Lower leg skin (tissue), 3 donors: ENCODE results near the gene ACOXL.

Experiments
- CTCF ChIP-seq, 3 donors: fragments of 450-650 bp; IDR thresholded peaks; one replicate each; pipeline ENCODE4 v1.5.1; 2016; ENCODE audit warnings: antibody characterized with exemption in 3 of 3, mild to moderate bottlenecking in 3 of 3, moderate library complexity in 2 of 3
- POLR2A ChIP-seq, 2 donors: fragments of 450-650 bp; IDR thresholded peaks; one replicate each; pipeline ENCODE4 v1.6.1; 2016 to 2017; ENCODE audit warnings: antibody characterized with exemption in 2 of 2, mild to moderate bottlenecking in 1 of 2, moderate library complexity in 1 of 2

DNA sequence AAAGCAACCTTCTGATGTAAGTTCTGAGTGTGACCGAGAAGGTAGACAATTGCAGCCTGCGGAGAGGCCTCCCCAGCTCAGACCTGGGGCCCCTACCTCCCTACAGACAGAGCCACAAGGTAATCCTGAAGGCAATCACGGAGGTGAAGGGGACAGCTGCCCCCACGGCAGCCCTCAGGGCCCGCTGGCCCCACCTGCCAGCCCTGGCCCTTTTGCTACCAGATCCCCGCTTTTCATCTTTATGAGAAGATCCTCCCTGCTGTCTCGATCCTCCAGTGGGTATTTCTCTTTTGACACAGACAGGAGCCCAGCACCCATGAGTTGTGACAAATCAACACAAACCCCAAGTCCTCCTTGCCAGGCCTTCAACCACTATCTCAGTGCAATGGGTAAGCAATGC is 391.4 kb downstream of the ACOXL start:
- no peak for TF ChIP-seq CTCF (IDR thresholded peaks at IDR 0.05)
- no peak for TF ChIP-seq POLR2A (IDR thresholded peaks at IDR 0.05)
